ENCODE data around the gene AGAP1.

DNA sequence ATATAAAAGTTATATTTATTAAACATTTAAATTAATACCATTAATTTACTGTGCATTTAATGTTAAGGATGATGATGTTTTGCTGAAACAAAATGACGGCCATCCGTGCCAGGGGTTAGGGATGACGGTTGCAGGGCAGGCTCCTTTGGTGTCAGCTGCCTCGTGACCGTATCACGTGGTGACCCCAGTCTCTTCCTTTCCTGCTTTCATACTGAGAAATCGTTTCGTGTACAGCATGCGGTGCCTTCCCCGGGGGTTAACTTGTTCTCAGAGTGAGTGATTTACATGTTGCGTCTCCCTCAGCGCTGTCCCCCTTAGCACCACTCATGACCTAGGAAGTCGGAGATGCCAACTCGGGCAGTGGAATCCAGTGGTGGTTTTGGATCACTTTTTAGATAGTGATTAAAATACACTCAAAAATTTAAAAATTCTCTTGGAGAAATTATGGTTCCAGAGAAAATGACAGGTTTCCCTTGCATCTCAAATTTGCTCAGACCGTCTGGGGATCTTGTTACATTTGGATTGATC, 383.5 kb downstream of the AGAP1 start:
- TF ChIP-seq, protein P1, sequence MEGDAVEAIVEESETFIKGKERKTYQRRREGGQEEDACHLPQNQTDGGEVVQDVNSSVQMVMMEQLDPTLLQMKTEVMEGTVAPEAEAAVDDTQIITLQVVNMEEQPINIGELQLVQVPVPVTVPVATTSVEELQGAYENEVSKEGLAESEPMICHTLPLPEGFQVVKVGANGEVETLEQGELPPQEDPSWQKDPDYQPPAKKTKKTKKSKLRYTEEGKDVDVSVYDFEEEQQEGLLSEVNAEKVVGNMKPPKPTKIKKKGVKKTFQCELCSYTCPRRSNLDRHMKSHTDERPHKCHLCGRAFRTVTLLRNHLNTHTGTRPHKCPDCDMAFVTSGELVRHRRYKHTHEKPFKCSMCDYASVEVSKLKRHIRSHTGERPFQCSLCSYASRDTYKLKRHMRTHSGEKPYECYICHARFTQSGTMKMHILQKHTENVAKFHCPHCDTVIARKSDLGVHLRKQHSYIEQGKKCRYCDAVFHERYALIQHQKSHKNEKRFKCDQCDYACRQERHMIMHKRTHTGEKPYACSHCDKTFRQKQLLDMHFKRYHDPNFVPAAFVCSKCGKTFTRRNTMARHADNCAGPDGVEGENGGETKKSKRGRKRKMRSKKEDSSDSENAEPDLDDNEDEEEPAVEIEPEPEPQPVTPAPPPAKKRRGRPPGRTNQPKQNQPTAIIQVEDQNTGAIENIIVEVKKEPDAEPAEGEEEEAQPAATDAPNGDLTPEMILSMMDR (IDR thresholded peaks at IDR 0.05; ENCODE audit: insufficient read depth, low read depth, low read length): no peak
- no peak for TF ChIP-seq EZH2 (IDR thresholded peaks at IDR 0.05; ENCODE audit: insufficient read depth, low read length)
